Natural killer cell (primary cell): ENCODE data around the gene BACH2. TPM values are rescaled to one million over a fixed set of nuclear protein-coding genes. Genes with fewer than 3 reads are reported as not detected.
A peak's percentile ranks its signal among the peaks of the same experiment; 100 is the strongest.

Source experiments
- ATAC-seq, 3 donors: fragments of 150-1000 bp in 2 of 3; fragments of 200-7000 bp in 1 of 3; cut with Tn5 transposase; 1 replicate in 1 of 3; 2 replicates in 2 of 3; pipeline ENCODE4 v1.10.0; 2021; ENCODE audit warnings: mild to moderate bottlenecking in 2 of 3, moderate library complexity in 2 of 3
- DNase-seq, 2 donors: peaks; one replicate each; pipeline versions ENCODE4 v3.0.0 to v3.0.0-alpha.2; 2013 to 2021; ENCODE audit warnings: mixed read lengths in 1 of 2
- H3K27ac ChIP-seq: one replicate; pipeline ENCODE4 v1.5.1; 2013; ENCODE audit warnings: mild to moderate bottlenecking, low read length
- H3K27me3 ChIP-seq: one replicate; pipeline ENCODE4 v1.6.1; 2013; ENCODE audit warnings: low read length; ENCODE audit not compliant: control insufficient read depth, insufficient read depth
- H3K36me3 ChIP-seq: one replicate; pipeline ENCODE4 v1.6.1; 2013; ENCODE audit warnings: low read length; ENCODE audit not compliant: control insufficient read depth, insufficient read depth
- H3K4me1 ChIP-seq: one replicate; pipeline ENCODE4 v1.6.1; 2013; ENCODE audit warnings: low read length; ENCODE audit not compliant: control insufficient read depth, insufficient read depth
- H3K4me3 ChIP-seq: one replicate; pipeline ENCODE4 v1.5.1; 2013; ENCODE audit warnings: low read length
- H3K9me3 ChIP-seq: one replicate; pipeline ENCODE4 v1.6.1; 2013; ENCODE audit warnings: low read length; ENCODE audit not compliant: control insufficient read depth, insufficient read depth
- H3K27ac Mint-ChIP-seq, 2 donors: one replicate each; pipeline ENCODE4 v1.8.0; 2022; ENCODE audit warnings: mild to moderate bottlenecking in 2 of 2, mixed read lengths in 2 of 2, moderate library complexity in 1 of 2
- H3K27me3 Mint-ChIP-seq, 2 donors: one replicate each; pipeline ENCODE4 v1.8.0; 2022; ENCODE audit warnings: low read depth in 2 of 2, mixed read lengths in 2 of 2
- H3K36me3 Mint-ChIP-seq: one replicate; pipeline ENCODE4 v1.8.0; 2022; ENCODE audit warnings: mixed read lengths
- H3K4me1 Mint-ChIP-seq, 2 donors: one replicate each; pipeline ENCODE4 v1.8.0; 2022; ENCODE audit warnings: mixed read lengths in 2 of 2
- H3K4me3 Mint-ChIP-seq: one replicate; pipeline ENCODE4 v1.8.0; 2022; ENCODE audit warnings: mild to moderate bottlenecking, moderate library complexity, mixed read lengths
- H3K9me3 Mint-ChIP-seq, 2 donors: one replicate each; pipeline ENCODE4 v1.8.0; 2022; ENCODE audit warnings: mixed read lengths in 2 of 2
- WGBS: methylation state at CpG from one replicate; pipeline ENCODE4 v1.1.7; 2013; ENCODE audit warnings: missing lambda C conversion rate; ENCODE audit not compliant: insufficient coverage; 5-methylcytosine and 5-hydroxymethylcytosine counted together
- intact Hi-C: fragments of 100-400 bp; cut with micrococcal nuclease; formaldehyde crosslinking; loops from one replicate; pipeline ENCODE4 v1.14.2; 2022
- total RNA-seq, 4 donors: library from RNA; stranded (reverse); fragments of 120-200 nt in 1 of 4; gene quantifications; one replicate each; pipeline versions ENCODE4 v1.2.3 to v1.2.4, GENCODE V29; 2013 to 2022
- TF ChIP-seq, protein P1 (sequence below): fragments of 200-600 bp; IDR thresholded peaks from one replicate; pipeline ENCODE4 v1.8.0; 2022; ENCODE audit warnings: antibody characterized with exemption

BACH2 gene
- total RNA-seq, 3 donors from 2014 or later (not counting 1 experiment from before 2014, with no cell fraction given): 32.1 to 37.8 (median 32.7) TPM

DNA sequence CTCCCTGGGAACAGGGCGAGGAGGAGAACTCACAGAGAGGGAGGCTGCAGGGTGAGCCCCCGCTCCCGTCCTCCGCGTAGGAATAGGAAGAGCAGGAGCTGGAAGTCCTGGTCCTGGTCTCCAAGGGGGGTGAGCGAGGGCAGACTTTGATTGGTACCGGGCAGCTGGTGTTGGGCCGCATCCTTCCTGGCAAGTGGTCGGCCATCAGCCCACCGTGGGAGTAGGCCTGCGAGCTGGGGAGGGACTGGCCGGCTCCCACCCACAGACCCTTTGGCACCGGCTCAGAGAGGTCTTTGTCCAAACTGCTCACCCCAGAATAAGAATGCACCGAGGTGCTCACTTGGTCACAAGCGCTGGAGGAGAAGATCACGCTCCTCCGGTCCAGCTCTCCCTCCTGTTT, 346.2 kb downstream of the BACH2 start:
- Histone ChIP-seq H3K27me3 (no peaks in the 10 kb centered on the region), H3K27ac (no peak overlapping the region), H3K4me1 (peaks cover 43% of the 10 kb centered on the region), H3K36me3 (peaks cover 26% of the 10 kb centered on the region), H3K4me3 (no peak overlapping the region), H3K9me3 (no peaks in the 10 kb centered on the region)
- DNase-seq: no peak
- Mint-ChIP-seq H3K4me1 (peaks cover 44% of the 10 kb centered on the region in 2 donors), H3K9me3 (no peaks in the 10 kb centered on the region), H3K27ac (no peak overlapping the region), H3K4me3 (no peak overlapping the region), H3K36me3 (peaks cover 5% of the 10 kb centered on the region), H3K27me3 (no peaks in the 10 kb centered on the region)
- intact Hi-C loops: loop anchor here (5.0 kb wide), 3 partner anchors 237 to 447 kb away; partner anchors contain the start of gene BACH2
- TF ChIP-seq, protein P1, sequence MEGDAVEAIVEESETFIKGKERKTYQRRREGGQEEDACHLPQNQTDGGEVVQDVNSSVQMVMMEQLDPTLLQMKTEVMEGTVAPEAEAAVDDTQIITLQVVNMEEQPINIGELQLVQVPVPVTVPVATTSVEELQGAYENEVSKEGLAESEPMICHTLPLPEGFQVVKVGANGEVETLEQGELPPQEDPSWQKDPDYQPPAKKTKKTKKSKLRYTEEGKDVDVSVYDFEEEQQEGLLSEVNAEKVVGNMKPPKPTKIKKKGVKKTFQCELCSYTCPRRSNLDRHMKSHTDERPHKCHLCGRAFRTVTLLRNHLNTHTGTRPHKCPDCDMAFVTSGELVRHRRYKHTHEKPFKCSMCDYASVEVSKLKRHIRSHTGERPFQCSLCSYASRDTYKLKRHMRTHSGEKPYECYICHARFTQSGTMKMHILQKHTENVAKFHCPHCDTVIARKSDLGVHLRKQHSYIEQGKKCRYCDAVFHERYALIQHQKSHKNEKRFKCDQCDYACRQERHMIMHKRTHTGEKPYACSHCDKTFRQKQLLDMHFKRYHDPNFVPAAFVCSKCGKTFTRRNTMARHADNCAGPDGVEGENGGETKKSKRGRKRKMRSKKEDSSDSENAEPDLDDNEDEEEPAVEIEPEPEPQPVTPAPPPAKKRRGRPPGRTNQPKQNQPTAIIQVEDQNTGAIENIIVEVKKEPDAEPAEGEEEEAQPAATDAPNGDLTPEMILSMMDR: no peak
- no peak for ATAC-seq
- 97% methylated on average over 17 of the region's 17 CpGs for WGBS

DNA sequence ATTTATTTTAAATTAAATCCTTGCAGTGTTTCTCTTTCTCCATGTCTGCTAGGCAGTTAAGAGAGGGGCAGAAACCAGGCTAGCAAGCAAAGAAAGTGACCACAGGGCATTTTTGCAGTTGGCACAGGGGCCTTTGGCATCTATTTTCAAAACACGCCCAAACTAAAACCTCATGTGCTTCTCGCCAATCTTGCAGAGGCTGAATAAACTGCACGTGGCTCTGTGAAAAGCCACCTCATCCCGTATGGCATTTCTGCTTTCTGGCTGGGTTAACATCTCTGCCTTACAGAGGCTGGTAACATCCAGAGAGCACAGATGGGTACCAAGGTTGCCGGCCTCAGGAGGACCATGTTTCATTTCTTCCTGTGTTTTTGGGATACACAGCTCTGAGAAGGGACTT, 347.8 kb downstream of the BACH2 start:
- no peaks in the 10 kb centered on the region for H3K27me3 ChIP-seq
- no peak overlapping the region for H3K27ac ChIP-seq
- H3K36me3 ChIP-seq: peaks cover 26% of the 10 kb centered on the region
- H3K4me3 ChIP-seq: no peak overlapping the region
- Mint-ChIP-seq H3K36me3 (peaks cover 5% of the 10 kb centered on the region), H3K4me1 (peaks cover 36 to 37% of the 10 kb centered on the region in 2 donors), H3K27me3 (no peaks in the 10 kb centered on the region), H3K4me3 (no peak overlapping the region), H3K27ac (no peak overlapping the region), H3K9me3 (no peaks in the 10 kb centered on the region)
- WGBS: 95% methylated on average over 5 of the region's 5 CpGs
- ATAC-seq (no peak), DNase-seq (no peak)
- no peaks in the 10 kb centered on the region for H3K9me3 ChIP-seq
- intact Hi-C loops: no loop called here
- H3K4me1 ChIP-seq: peaks cover 30% of the 10 kb centered on the region
- TF ChIP-seq, protein P1: no peak

DNA sequence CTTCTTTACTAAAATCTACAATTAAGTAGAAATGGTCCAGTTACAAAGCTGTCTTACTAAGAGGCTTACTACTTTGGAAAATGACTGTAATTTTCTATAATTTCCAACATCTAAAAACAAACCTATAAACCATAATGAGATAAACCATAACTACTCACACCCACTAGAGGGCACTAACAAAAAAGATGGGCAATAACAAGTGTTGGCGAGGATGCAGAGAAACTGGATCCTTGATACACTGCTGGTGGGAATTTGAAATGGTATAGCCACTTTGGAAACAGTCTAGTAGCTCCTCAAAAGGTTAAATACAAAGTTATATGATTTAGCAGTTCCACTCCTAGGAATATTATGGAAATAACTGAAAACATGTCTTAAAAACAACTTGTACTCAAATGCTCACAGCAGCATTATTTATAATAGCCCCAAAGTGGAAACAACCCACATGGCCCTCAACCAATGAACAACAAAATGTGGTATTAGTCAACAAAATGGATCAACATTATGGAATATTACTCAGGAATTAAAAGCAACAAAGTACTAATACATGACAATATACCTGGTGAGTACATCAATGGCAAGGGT, 351.7 kb downstream of the BACH2 start:
- H3K4me3 ChIP-seq: no peak overlapping the region
- no peaks in the 10 kb centered on the region for H3K9me3 ChIP-seq
- no peaks in the 10 kb centered on the region for H3K27me3 ChIP-seq
- Mint-ChIP-seq H3K27ac (peak overlapping the region in 1 of 2 donors; percentile 19), H3K36me3 (no peaks in the 10 kb centered on the region), H3K4me1 (peaks cover 14 to 18% of the 10 kb centered on the region in 2 donors), H3K4me3 (no peak overlapping the region), H3K9me3 (no peaks in the 10 kb centered on the region), H3K27me3 (no peaks in the 10 kb centered on the region)
- TF ChIP-seq, protein P1: peak; percentile 68
- WGBS: 86% methylated on average over 1 of the region's 1 CpG
- H3K4me1 ChIP-seq: peaks cover 5% of the 10 kb centered on the region
- DNase-seq (peak in 1 of 2 donors; percentile 59), ATAC-seq (peak in 1 of 3 donors; percentile 49)
- intact Hi-C loops: loop anchor here (1.0 kb wide), 1 partner anchor 166 kb away; no protein-coding TSS in a partner anchor
- no peak overlapping the region for H3K27ac ChIP-seq
- peaks cover 21% of the 10 kb centered on the region for H3K36me3 ChIP-seq
